Small intestine (tissue), 7 donors: ENCODE data around the gene MSGN1. TPM values are rescaled to one million over a fixed set of nuclear protein-coding genes. Genes with fewer than 3 reads are reported as not detected.

Source experiments
- DNase-seq, 2 donors: peaks; one replicate each; pipeline versions ENCODE4 v3.0.0 to v3.0.0-alpha.2; 2013
- FAIRE-seq: peaks from 2 replicates; lab custom pipeline; 2012; peaks lifted over from hg19 to GRCh38; lab: Jason Lieb, UNC
- H3K27ac ChIP-seq, 3 donors: one replicate each; pipeline ENCODE4 v1.5.1; 2013; ENCODE audit warnings: low read length in 2 of 3, mild to moderate bottlenecking in 2 of 3, control low read depth in 1 of 3, inconsistent platforms in 1 of 3, low read depth in 1 of 3, moderate library complexity in 1 of 3
- H3K27me3 ChIP-seq, 3 donors: one replicate each; pipeline ENCODE4 v1.6.1; 2013; ENCODE audit warnings: low read length in 3 of 3, inconsistent platforms in 1 of 3; ENCODE audit not compliant: control insufficient read depth in 3 of 3, insufficient read depth in 3 of 3
- H3K36me3 ChIP-seq, 3 donors: one replicate each; pipeline ENCODE4 v1.6.1; 2013; ENCODE audit warnings: low read length in 3 of 3, inconsistent platforms in 1 of 3, low read depth in 1 of 3, mild to moderate bottlenecking in 1 of 3, moderate library complexity in 1 of 3; ENCODE audit not compliant: control insufficient read depth in 3 of 3, insufficient read depth in 2 of 3
- H3K4me1 ChIP-seq, 3 donors: one replicate each; pipeline ENCODE4 v1.6.1; 2013; ENCODE audit warnings: low read length in 2 of 3, inconsistent platforms in 1 of 3, low read depth in 1 of 3, mild to moderate bottlenecking in 1 of 3, moderate library complexity in 1 of 3; ENCODE audit not compliant: control insufficient read depth in 3 of 3, insufficient read depth in 2 of 3
- H3K4me3 ChIP-seq, 3 donors: one replicate each; pipeline ENCODE4 v1.5.1; 2013; ENCODE audit warnings: low read length in 3 of 3, control low read depth in 1 of 3, inconsistent platforms in 1 of 3, low read depth in 1 of 3, mild to moderate bottlenecking in 1 of 3, moderate library complexity in 1 of 3
- H3K9me3 ChIP-seq, 2 donors: one replicate each; pipeline ENCODE4 v1.6.1; 2013; ENCODE audit warnings: low read depth in 1 of 2, low read length in 1 of 2; ENCODE audit not compliant: control insufficient read depth in 2 of 2, insufficient read depth in 1 of 2
- WGBS, 3 donors: extraction: QIAGEN DNeasy Blood & Tissue Kit; methylation state at CpG; one replicate each; pipeline ENCODE4 v1.1.7; 2013; 5-methylcytosine and 5-hydroxymethylcytosine counted together
- polyA plus RNA-seq, 4 donors: library from polyadenylated mRNA; stranded (reverse) in 3 of 4; unstranded in 1 of 4; fragments of 200-250 nt in 3 of 4; fragments of 120-200 nt in 1 of 4; gene quantifications; one replicate each; pipeline versions ENCODE4 v1.2.1 to v1.2.3, GENCODE V29; 2013
- donor health status: healthy with polysubstance abuse.
- donor health status: control.
- donor health status: control.
- donor health status: Bipolar disorder and iron deficiency.
- donor health status: healthy.

Gene MSGN1
- polyA plus RNA-seq, 4 donors = not detected

DNA sequence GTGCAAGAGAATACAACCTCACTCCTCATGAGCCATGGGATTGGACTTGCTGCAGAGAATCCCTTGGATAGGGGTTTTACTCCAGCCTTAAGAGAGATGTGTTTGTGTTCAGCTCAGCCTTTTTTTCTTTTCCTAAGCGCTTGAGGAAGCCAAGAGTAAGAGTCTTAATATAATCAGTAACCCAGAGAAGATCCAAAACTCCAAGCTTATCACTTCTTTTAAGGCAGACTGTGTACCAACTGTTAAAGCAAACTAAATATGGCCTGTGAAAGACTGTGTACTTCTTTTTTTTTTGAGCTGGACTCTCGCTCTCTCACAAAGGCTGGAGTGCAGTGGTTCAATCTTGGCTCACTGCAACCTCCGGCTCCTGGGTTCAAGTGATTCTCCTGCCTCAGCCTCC, 30.4 kb downstream of the MSGN1 start:
- Histone ChIP-seq H3K27ac (no peak overlapping the region), H3K36me3 (no peaks in the 10 kb centered on the region), H3K27me3 (no peaks in the 10 kb centered on the region), H3K9me3 (no peaks in the 10 kb centered on the region), H3K4me3 (no peak overlapping the region), H3K4me1 (no peaks in the 10 kb centered on the region)
- no peak for DNase-seq
- 80 to 84% (median 81%) methylated on average over 3 of the region's 3 CpGs for WGBS, 3 donors
- FAIRE-seq = no peak

GRCh38 chr2:17847236-17847635, 31.0 kb downstream of the MSGN1 start:
- Histone ChIP-seq H3K27me3 (no peaks in the 10 kb centered on the region), H3K36me3 (no peaks in the 10 kb centered on the region), H3K9me3 (no peaks in the 10 kb centered on the region), H3K27ac (no peak overlapping the region), H3K4me3 (no peak overlapping the region), H3K4me1 (no peaks in the 10 kb centered on the region)
- 80 to 86% (median 85%) methylated on average over 2 of the region's 2 CpGs for WGBS, 3 donors
- DNase-seq (no peak), FAIRE-seq (no peak)

DNA sequence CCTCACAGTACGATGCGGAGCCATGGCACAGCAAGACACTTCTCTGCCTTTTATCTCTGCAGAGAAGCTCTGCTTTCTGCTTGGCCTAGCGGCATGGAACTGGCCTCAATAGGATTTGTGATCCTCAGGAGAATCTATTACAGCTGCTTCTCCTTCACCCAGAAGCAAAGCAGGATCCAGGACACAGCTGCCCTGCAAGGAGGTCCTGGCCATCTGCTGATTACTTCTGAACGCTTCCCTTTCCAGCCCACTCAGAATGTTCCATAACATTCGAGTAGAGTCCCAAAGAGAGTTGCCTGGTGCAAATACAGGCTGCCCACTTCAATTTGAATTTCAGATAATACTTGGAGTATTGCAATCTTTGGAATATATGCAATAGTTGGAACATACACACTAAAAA, 33.0 kb downstream of the MSGN1 start:
- FAIRE-seq (no peak), DNase-seq (no peak)
- Histone ChIP-seq H3K9me3 (no peaks in the 10 kb centered on the region), H3K4me1 (no peaks in the 10 kb centered on the region), H3K27ac (no peak overlapping the region), H3K27me3 (peaks cover 0 to 2% (median 0%) of the 10 kb centered on the region in 3 donors), H3K4me3 (no peak overlapping the region), H3K36me3 (no peaks in the 10 kb centered on the region)
- WGBS, 3 donors = 77 to 85% (median 83%) methylated on average over 5 of the region's 5 CpGs

DNA sequence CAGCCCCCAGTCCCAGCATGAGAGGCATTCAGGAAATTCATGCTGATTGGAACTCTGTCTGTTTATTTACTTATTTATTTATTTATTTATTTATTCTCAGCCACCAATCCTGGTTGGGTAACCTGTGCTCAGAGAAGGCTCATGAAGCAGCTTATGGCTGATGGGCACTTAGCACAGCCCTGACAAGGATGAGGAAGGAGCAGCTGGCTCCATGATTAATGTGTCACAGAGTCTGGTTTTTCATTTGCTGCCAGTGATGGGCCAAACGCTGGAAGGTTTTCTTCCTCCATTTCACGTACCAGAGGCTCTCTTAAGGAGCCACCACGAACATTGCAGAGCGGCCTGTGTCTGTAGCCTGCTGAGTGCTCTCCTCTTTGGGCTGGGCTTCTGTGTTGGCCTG, 33.9 kb downstream of the MSGN1 start:
- no peaks in the 10 kb centered on the region for H3K9me3 ChIP-seq
- no peak for FAIRE-seq
- no peaks in the 10 kb centered on the region for H3K36me3 ChIP-seq
- H3K27me3 ChIP-seq = peaks cover 0 to 2% (median 0%) of the 10 kb centered on the region in 3 donors
- no peak for DNase-seq
- 70 to 86% (median 78%) methylated on average over 4 of the region's 4 CpGs for WGBS, 3 donors
- no peak overlapping the region for H3K4me3 ChIP-seq
- H3K27ac ChIP-seq = no peak overlapping the region
- H3K4me1 ChIP-seq = no peaks in the 10 kb centered on the region

DNA sequence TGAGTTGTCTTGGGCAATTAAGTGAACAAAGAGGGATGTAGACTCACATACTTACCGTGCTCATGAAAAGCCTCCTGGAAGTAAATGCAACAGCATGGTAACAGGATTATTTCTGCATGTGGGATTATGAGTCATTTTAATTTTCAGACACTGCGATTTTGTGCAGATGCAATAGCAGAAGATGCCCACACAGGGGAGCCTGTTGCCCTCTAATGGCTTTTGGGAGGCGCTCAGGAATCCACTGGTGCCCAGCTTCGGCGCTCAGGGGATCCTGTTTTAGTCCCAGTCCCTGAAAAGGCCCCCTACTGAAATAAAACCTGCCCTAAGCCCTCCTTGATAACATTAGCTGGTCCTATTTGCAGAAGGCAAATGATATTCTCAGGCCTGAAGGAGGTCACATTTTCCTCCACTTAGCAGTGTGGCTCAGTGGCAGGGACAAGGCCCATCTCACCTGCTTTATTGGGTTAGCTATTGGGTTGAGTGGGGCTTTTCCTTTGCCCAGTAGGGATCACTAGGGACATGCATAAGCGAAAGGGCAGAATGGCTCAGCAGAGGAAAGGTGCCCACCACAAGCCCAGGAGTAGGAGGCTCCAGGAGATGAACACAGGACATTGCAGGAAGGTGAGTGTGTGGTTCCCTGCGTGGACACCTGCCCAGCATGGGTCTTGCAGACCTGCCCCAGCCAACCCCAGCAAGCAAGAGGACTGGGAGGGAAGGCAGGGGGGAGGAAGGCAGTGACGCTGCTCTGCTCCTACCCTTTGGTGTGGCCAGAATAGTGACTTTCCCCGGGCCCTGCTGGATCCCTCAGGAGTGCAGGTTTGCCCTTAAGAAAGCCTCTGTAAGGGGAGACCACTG, 35.7 kb downstream of the MSGN1 start:
- no peaks in the 10 kb centered on the region for H3K9me3 ChIP-seq
- no peak for FAIRE-seq
- no peaks in the 10 kb centered on the region for H3K4me1 ChIP-seq
- WGBS, 3 donors = 38 to 42% (median 41%) methylated on average over 9 of the region's 9 CpGs
- no peak overlapping the region for H3K4me3 ChIP-seq
- peak; percentile 20 to 48 for DNase-seq
- H3K27ac ChIP-seq = no peak overlapping the region
- peaks cover 0 to 2% (median 0%) of the 10 kb centered on the region in 3 donors for H3K27me3 ChIP-seq
- H3K36me3 ChIP-seq = no peaks in the 10 kb centered on the region

GRCh38 chr2:17853799-17854198, 37.5 kb downstream of the MSGN1 start:
- Histone ChIP-seq H3K9me3 (no peaks in the 10 kb centered on the region), H3K27me3 (peaks cover 0 to 5% (median 0%) of the 10 kb centered on the region in 3 donors), H3K36me3 (no peaks in the 10 kb centered on the region), H3K4me1 (no peaks in the 10 kb centered on the region), H3K27ac (no peak overlapping the region), H3K4me3 (no peak overlapping the region)
- no peak for FAIRE-seq
- DNase-seq = no peak
- WGBS, 3 donors = 59 to 69% (median 66%) methylated on average over 4 of the region's 4 CpGs

DNA sequence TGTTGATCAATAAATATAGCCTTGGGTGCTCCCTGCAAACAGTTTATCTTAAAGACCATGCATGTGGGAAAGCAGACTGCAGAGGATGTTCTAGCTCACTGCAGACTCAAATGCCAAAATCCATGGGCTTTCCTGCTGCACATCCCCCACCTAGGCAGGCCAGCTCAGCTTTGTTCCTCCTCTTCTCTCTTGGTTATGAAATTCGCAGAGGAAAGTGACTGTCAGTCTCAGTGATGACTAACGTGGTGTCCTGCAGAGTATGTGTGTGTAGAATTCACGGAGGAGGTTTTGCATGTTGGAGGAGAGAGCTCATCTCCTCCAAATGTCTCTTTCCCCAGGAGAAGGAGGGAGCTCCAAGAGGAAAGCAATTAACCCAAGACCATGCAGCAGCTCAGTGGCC, 40.8 kb downstream of the MSGN1 start:
- Histone ChIP-seq H3K4me3 (no peak overlapping the region), H3K9me3 (no peaks in the 10 kb centered on the region), H3K4me1 (no peaks in the 10 kb centered on the region), H3K27ac (no peak overlapping the region), H3K36me3 (no peaks in the 10 kb centered on the region), H3K27me3 (peaks cover 0 to 5% (median 0%) of the 10 kb centered on the region in 3 donors)
- no peak for FAIRE-seq
- 51 to 64% (median 61%) methylated on average over 3 of the region's 3 CpGs for WGBS, 3 donors
- DNase-seq = no peak

DNA sequence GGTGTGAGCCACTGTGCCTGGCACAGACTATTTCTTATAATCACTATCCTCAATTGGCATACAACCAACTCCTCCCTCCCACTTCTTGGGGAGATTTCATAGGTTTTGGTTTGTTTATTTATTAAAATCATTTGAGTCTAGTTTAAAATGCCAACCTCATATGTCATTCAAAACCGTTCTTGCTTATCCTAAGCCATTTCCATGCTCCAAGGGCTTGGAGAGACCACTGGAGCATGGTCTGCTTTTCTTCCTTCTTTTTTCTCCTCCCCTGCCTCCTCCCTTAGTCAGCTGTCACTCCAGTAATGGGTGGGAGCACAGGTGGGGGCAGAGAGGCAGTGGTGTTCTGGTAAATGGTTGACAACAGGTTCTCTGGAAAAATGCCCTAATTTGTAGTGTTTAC, 41.8 kb downstream of the MSGN1 start:
- Histone ChIP-seq H3K4me3 (no peak overlapping the region), H3K4me1 (no peaks in the 10 kb centered on the region), H3K9me3 (no peaks in the 10 kb centered on the region), H3K36me3 (no peaks in the 10 kb centered on the region), H3K27me3 (peaks cover 0 to 5% (median 0%) of the 10 kb centered on the region in 3 donors), H3K27ac (no peak overlapping the region)
- WGBS, 3 donors = 39 to 55% (median 48%) methylated on average over 1 of the region's 1 CpG
- DNase-seq = no peak
- no peak for FAIRE-seq
